Stimulated activated CD8-positive, alpha-beta memory T cell treated with anti-CD3 and anti-CD28 coated beads, Interleukin-7, amount 100 ng/mL, for 4 hours (primary cell): ENCODE data around the gene LPP.

Experiments used
- DNase-seq, 2 donors: peaks; one replicate each; pipeline ENCODE4 v3.0.0-alpha.2; 2020; ENCODE audit warnings: low read depth in 2 of 2

LPP gene

GRCh38 chr3:188911026-188911850 is 757.3 kb downstream of the LPP start:
- no peak for DNase-seq

- no peak for DNase-seq
These were observed 759.1 kb downstream of the LPP start for GRCh38 chr3:188913084-188913483.

GRCh38 chr3:188914552-188914951 is 760.6 kb downstream of the LPP start:
- DNase-seq, result no peak

GRCh38 chr3:188915127-188915526 is 761.2 kb downstream of the LPP start:
- DNase-seq, result no peak

- DNase-seq, result no peak
These were observed 763.0 kb downstream of the LPP start for GRCh38 chr3:188916934-188917401.

- no peak for DNase-seq
These were observed 764.1 kb downstream of the LPP start for GRCh38 chr3:188918093-188918492.

GRCh38 chr3:188923671-188924070 is 769.7 kb downstream of the LPP start:
- no peak for DNase-seq

- no peak for DNase-seq
These were observed 771.4 kb downstream of the LPP start for GRCh38 chr3:188925376-188925775.

GRCh38 chr3:188926111-188926510 is 772.2 kb downstream of the LPP start:
- DNase-seq, result no peak

GRCh38 chr3:188926741-188927511 is 773.0 kb downstream of the LPP start:
- DNase-seq, result no peak

- DNase-seq, result no peak
These were observed 774.0 kb downstream of the LPP start for GRCh38 chr3:188927971-188928370.

- DNase-seq, result no peak
These were observed 775.2 kb downstream of the LPP start for GRCh38 chr3:188929137-188929536.

GRCh38 chr3:188931036-188931435 is 777.1 kb downstream of the LPP start:
- DNase-seq, result no peak

- DNase-seq, result no peak
These were observed 777.6 kb downstream of the LPP start for GRCh38 chr3:188931531-188931930.

- DNase-seq, result no peak
These were observed 781.0 kb downstream of the LPP start for GRCh38 chr3:188934989-188935388.

- DNase-seq, result no peak
These were observed 782.7 kb downstream of the LPP start for GRCh38 chr3:188936597-188937107.

GRCh38 chr3:188937389-188937788 is 783.4 kb downstream of the LPP start:
- no peak for DNase-seq

GRCh38 chr3:188938999-188939398 is 785.0 kb downstream of the LPP start:
- no peak for DNase-seq

- DNase-seq, result no peak
These were observed 786.0 kb downstream of the LPP start for GRCh38 chr3:188939814-188940572.
